ENCODE measurements around the gene WSB1. TPM values are rescaled to one million over a fixed set of nuclear protein-coding genes. Genes with fewer than 3 reads are reported as not detected.

The WSB1 gene
- total and polyA plus RNA-seq, 9 of the 15 experiments (the other 6 are each of a cell fraction or from before 2014, with no cell fraction given), result 22.8 to 229 (median 81.1) TPM

DNA sequence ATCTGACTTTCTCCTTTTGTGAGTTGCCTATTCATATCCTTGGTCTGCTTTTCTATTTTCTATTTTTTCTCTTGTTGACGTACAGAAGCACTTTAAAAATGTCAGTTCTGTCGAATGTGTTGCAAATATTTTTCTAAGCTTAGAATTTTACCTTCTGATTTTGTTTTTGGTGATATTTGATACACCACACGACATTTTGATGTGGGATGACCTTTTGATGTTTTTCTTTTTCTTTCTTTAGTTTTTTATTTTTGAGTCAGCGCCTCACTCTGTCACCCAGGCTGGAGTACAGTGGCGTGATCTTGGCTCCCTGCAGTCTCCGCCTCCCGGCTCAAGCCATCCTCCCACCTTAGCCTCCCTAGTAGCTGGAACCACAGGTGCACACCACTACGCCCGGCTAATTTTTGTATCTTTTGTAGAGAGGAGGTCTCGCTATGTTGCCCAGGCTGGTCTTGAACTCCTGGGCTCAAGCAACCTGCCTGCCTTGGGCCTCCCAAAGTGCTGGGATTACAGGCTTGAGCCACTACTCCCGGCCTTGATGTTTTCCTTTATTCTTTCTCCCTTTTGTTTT lies 39.6 kb downstream of the WSB1 start:
- 4% methylated on average over 10 of the region's 11 CpGs for WGBS (ENCODE audit: insufficient coverage, low coverage, missing lambda C conversion rate)
- H3K9me3 ChIP-seq (replicated peaks; ENCODE audit: control insufficient read depth, insufficient read depth, low read depth, low read length), result no peaks in the 10 kb centered on the region
- H3K79me2 ChIP-seq (ENCODE audit: control insufficient read depth, insufficient read depth, low read length), result peaks cover 5% of the 10 kb centered on the region; the same call in 2 of the 3 replicates
- H3K4me2 ChIP-seq (ENCODE audit: insufficient read depth, low read length), result peak overlapping the region; percentile 73
- intact Hi-C loops (cut with micrococcal nuclease) (no loop called here), in situ Hi-C loops (cut with MboI) (loop anchor here (5.0 kb wide), 1 partner anchor 96 kb away; no protein-coding TSS in a partner anchor)
- ChIA-PET POLR2A (interaction anchor here (0.6 to 4.4 kb wide), 19 partner anchors 9 to 316 kb away, joined by 3 to 39 read pairs (median 4); partner anchors contain the start of gene WSB1), CTCF (ENCODE audit: low intra/inter-chr PET ratio) (interaction anchor here (1.1 to 2.2 kb wide), 4 partner anchors 88 to 268 kb away, joined by 3 to 32 read pairs (median 10); no protein-coding TSS in a partner anchor)
- H3K36me3 ChIP-seq (ENCODE audit: control insufficient read depth, insufficient read depth, low read length), result no peaks in the 10 kb centered on the region
- peak overlapping the region; percentile 39 for H3K4me3 ChIP-seq
- TSS peak; percentile 71 for BruUV-seq (replicated peaks)
- FAIRE-seq (no peak), DNase-seq (ENCODE audit: extremely low read depth in 1 of 4, low spot score in 3 of 4) (peak in 1 of 4 experiments; percentile 70), ATAC-seq (peak; percentile 51)
- peak overlapping the region; percentile 82 to 88 for H3K9ac ChIP-seq (ENCODE audit: insufficient read depth in 1 of 2, low read depth in 2 of 2, low read length in 2 of 2)
- peaks cover 30 to 35% of the 10 kb centered on the region in 2 experiments; a peak in 4 of 5 replicates for H3K4me1 ChIP-seq (replicated peaks in 1 of 2; ENCODE audit: control insufficient read depth in 2 of 2, insufficient read depth in 2 of 2, low read length in 2 of 2)
- H3K9me1 ChIP-seq (ENCODE audit: control insufficient read depth, insufficient read depth, low read length), result no peaks in the 10 kb centered on the region
- peak overlapping the region; percentile 78 for H2AFZ ChIP-seq (ENCODE audit: low read depth, low read length)
- no peaks in the 10 kb centered on the region for H3K27me3 ChIP-seq (ENCODE audit: control insufficient read depth in 2 of 2, insufficient read depth in 2 of 2, low read length in 2 of 2)
- no peaks in the 10 kb centered on the region for H4K20me1 ChIP-seq (replicated peaks; ENCODE audit: control insufficient read depth, insufficient read depth, low read length)
- H3K27ac ChIP-seq (ENCODE audit: extremely low read depth, low read depth, low read length), result peak overlapping the region; percentile 88
- TF ChIP-seq, protein P1, sequence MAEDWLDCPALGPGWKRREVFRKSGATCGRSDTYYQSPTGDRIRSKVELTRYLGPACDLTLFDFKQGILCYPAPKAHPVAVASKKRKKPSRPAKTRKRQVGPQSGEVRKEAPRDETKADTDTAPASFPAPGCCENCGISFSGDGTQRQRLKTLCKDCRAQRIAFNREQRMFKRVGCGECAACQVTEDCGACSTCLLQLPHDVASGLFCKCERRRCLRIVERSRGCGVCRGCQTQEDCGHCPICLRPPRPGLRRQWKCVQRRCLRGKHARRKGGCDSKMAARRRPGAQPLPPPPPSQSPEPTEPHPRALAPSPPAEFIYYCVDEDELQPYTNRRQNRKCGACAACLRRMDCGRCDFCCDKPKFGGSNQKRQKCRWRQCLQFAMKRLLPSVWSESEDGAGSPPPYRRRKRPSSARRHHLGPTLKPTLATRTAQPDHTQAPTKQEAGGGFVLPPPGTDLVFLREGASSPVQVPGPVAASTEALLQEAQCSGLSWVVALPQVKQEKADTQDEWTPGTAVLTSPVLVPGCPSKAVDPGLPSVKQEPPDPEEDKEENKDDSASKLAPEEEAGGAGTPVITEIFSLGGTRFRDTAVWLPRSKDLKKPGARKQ (CRISPR knock-in tag; IDR thresholded peaks at IDR 0.05), result no peak
- TF ChIP-seq FOXA3 (CRISPR knock-in tag; conservative IDR thresholded peaks at IDR 0.05 in 1 of 2, IDR thresholded peaks at IDR 0.05 in 1 of 2) (no peak), PHF21A (IDR thresholded peaks at IDR 0.05; ENCODE audit: borderline replicate concordance, low read depth) (no peak), MAFF (IDR thresholded peaks at IDR 0.05; ENCODE audit: low read length) (no peak), RHOXF2B (CRISPR knock-in tag; conservative IDR thresholded peaks at IDR 0.05) (no peak), PPARD (CRISPR knock-in tag; IDR thresholded peaks at IDR 0.05) (no peak), GABPB2 (CRISPR knock-in tag; conservative IDR thresholded peaks at IDR 0.05) (no peak), RBM15 (IDR thresholded peaks at IDR 0.05; ENCODE audit: insufficient read depth, low read length) (no peak), RAD21 (CRISPR knock-in tag; conservative IDR thresholded peaks at IDR 0.05 in 1 of 2, IDR thresholded peaks at IDR 0.05 in 1 of 2) (no peak)
- TF ChIP-seq, protein P2, sequence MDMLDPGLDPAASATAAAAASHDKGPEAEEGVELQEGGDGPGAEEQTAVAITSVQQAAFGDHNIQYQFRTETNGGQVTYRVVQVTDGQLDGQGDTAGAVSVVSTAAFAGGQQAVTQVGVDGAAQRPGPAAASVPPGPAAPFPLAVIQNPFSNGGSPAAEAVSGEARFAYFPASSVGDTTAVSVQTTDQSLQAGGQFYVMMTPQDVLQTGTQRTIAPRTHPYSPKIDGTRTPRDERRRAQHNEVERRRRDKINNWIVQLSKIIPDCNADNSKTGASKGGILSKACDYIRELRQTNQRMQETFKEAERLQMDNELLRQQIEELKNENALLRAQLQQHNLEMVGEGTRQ (CRISPR knock-in tag; IDR thresholded peaks at IDR 0.05), result no peak
- TF ChIP-seq, protein P3, sequence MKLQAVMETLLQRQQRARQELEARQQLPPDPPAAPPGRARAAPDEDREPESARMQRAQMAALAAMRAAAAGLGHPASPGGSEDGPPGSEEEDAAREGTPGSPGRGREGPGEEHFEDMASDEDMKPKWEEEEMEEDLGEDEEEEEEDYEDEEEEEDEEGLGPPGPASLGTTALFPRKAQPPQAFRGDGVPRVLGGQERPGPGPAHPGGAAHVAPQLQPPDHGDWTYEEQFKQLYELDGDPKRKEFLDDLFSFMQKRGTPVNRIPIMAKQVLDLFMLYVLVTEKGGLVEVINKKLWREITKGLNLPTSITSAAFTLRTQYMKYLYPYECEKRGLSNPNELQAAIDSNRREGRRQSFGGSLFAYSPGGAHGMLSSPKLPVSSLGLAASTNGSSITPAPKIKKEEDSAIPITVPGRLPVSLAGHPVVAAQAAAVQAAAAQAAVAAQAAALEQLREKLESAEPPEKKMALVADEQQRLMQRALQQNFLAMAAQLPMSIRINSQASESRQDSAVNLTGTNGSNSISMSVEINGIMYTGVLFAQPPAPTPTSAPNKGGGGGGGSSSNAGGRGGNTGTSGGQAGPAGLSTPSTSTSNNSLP (IDR thresholded peaks at IDR 0.05; ENCODE audit: borderline replicate concordance, low read depth, low read length), result 0 out of 2 replicates have a peak, but pooled peaks have one; percentile 20
- TF ChIP-seq, protein P4, sequence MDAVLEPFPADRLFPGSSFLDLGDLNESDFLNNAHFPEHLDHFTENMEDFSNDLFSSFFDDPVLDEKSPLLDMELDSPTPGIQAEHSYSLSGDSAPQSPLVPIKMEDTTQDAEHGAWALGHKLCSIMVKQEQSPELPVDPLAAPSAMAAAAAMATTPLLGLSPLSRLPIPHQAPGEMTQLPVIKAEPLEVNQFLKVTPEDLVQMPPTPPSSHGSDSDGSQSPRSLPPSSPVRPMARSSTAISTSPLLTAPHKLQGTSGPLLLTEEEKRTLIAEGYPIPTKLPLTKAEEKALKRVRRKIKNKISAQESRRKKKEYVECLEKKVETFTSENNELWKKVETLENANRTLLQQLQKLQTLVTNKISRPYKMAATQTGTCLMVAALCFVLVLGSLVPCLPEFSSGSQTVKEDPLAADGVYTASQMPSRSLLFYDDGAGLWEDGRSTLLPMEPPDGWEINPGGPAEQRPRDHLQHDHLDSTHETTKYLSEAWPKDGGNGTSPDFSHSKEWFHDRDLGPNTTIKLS (IDR thresholded peaks at IDR 0.05; ENCODE audit: borderline replicate concordance, low read depth), result no peak
- TF ChIP-seq, protein P5, sequence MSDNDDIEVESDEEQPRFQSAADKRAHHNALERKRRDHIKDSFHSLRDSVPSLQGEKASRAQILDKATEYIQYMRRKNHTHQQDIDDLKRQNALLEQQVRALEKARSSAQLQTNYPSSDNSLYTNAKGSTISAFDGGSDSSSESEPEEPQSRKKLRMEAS (CRISPR knock-in tag; IDR thresholded peaks at IDR 0.05), result no peak
